ENCODE data around the gene INF2.
A peak's percentile ranks its signal among the peaks of the same experiment; 100 is the strongest.
"Not testable (repeated sequence)": the region's sequence is repeated elsewhere in the genome, so short reads cannot be mapped to it uniquely, and the experiment has no call there.

Gene INF2

GRCh38 chr14:104689109-104689880 is at the start of gene INF2:
Gene INF2, plus strand, starts transcription at chr14:104689618. Its CDS starts 11,748 bp downstream, at chr14:104701366.
- DNase-seq = peak; percentile 85

- peak; percentile 80 for DNase-seq
These were observed 49.4 kb upstream of the INF2 start for GRCh38 chr14:104639885-104640548.

- no peak for DNase-seq
These were observed 48.7 kb upstream of the INF2 start for GRCh38 chr14:104640681-104641080.

GRCh38 chr14:104641753-104642539 is 47.5 kb upstream of the INF2 start:
- no peak for DNase-seq

GRCh38 chr14:104642540-104642868 is 46.9 kb upstream of the INF2 start:
- no peak for DNase-seq

- DNase-seq = no peak
These were observed 46.1 kb upstream of the INF2 start for GRCh38 chr14:104643306-104643705.

GRCh38 chr14:104644091-104644635 is 45.3 kb upstream of the INF2 start:
- DNase-seq = no peak

- DNase-seq = no peak
These were observed 44.6 kb upstream of the INF2 start for GRCh38 chr14:104644656-104645378.

GRCh38 chr14:104647467-104648043 is 41.9 kb upstream of the INF2 start:
- DNase-seq = no peak

GRCh38 chr14:104650057-104650980 is 39.1 kb upstream of the INF2 start:
- DNase-seq = peak; percentile 81

- no peak for DNase-seq
These were observed 38.2 kb upstream of the INF2 start for GRCh38 chr14:104650981-104651875.

- no peak for DNase-seq
These were observed 37.5 kb upstream of the INF2 start for GRCh38 chr14:104651876-104652260.

GRCh38 chr14:104652386-104652785 is 37.0 kb upstream of the INF2 start:
- no peak for DNase-seq

GRCh38 chr14:104653130-104653920 is 36.1 kb upstream of the INF2 start:
- not testable (repeated sequence) for DNase-seq

- DNase-seq = no peak
These were observed 35.3 kb upstream of the INF2 start for GRCh38 chr14:104654119-104654518.

- no peak for DNase-seq
These were observed 34.1 kb upstream of the INF2 start for GRCh38 chr14:104655128-104655848.

GRCh38 chr14:104656014-104656714 is 33.3 kb upstream of the INF2 start:
- DNase-seq = no peak

- DNase-seq = peak; percentile 76
These were observed 32.3 kb upstream of the INF2 start for GRCh38 chr14:104657101-104657524.

All from hematopoietic multipotent progenitor cell treated with erythropoietin and hydrocortisone succinate and interleukin-3 and kit ligand, for 4 days (in vitro differentiated cells).